NCI-H187 (cell line): ENCODE measurements around the gene ERCC5.

Experiments used
- DNase-seq, 2 experiments: peaks; one replicate each; lab custom pipeline; 2025; lab: John Stamatoyannopoulos, UW

Gene ERCC5

DNA sequence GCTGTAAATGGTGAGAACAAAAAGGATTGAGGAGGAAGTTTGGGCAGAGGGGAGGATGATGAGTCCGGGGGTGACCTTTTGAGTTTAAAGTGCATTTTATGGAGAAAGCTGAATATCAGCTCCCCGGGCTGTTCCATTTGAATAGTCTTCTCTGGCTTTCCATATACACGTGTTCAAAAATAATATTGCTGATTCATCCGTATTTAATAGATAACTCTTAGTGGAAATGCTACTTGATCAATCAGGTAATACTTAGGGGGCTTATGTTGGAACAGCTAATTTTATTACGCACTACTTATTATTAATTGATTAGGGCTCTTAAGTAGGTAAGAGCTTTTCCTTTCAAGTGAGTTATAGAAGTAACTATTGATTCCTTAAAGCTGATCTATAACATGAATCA lies 76.4 kb downstream of the ERCC5 start:
- no peak for DNase-seq
